H1 (cell line): ENCODE data around the gene SULT6B1. TPM values are rescaled to one million over a fixed set of nuclear protein-coding genes. Genes with fewer than 3 reads are reported as not detected.

ENCODE experiments used
- KDM1A ChIP-seq: fragments of 200-600, 300-600 bp; sonication (generic); IDR thresholded peaks from 2 replicates; pipeline ENCODE4 v1.7.1; 2016; ENCODE audit warnings: mild to moderate bottlenecking, low read length, borderline replicate concordance
- SAP30 ChIP-seq: fragments of 300-600 bp; sonication (generic); IDR thresholded peaks from 2 replicates; pipeline ENCODE4 v1.7.1; 2012; ENCODE audit warnings: low read length, moderate library complexity, mild to moderate bottlenecking, inconsistent platforms; ENCODE audit not compliant: insufficient read depth, insufficient replicate concordance
- TAF7 ChIP-seq: optimal IDR thresholded peaks from 2 replicates; pipeline ENCODE3; 2011; ENCODE audit warnings: low read depth, mild to moderate bottlenecking, inconsistent platforms, low read length, moderate library complexity, borderline replicate concordance
- polyA plus RNA-seq, 7 experiments: library from polyadenylated mRNA; depleted of rRNA in 3 of 7; stranded (reverse) in 5 of 7; unstranded in 2 of 7; fragments of >200 nt in 5 of 7; fragments of 200-250 nt in 2 of 7; gene quantifications; 1 replicate in 5 of 7; 2 replicates in 1 of 7; 4 replicates in 1 of 7; pipeline versions ENCODE4 v1.2.1 to v1.2.3, GENCODE V29; 2011 to 2013; ENCODE audit warnings: missing spikeins in 2 of 7, mixed read lengths in 2 of 7
- total RNA-seq: library from RNA; stranded (reverse); fragmentation: NEBNext Ultra II Directional; extraction: Animal tissue kit (Norgen Biotek cat#: 25700); gene quantifications from 2 replicates; pipeline ENCODE4 v1.2.1, GENCODE V29; 2021
- TF ChIP-seq, protein P1 (sequence below): fragments of 300-600 bp; sonication (generic); IDR thresholded peaks from 2 replicates; pipeline ENCODE4 v1.7.1; 2012; ENCODE audit warnings: low read length, moderate library complexity, mild to moderate bottlenecking, inconsistent platforms; ENCODE audit not compliant: insufficient replicate concordance

The SULT6B1 gene
- total and polyA plus RNA-seq, 2 of the 8 experiments (the other 6 are each of a cell fraction or from before 2014, with no cell fraction given): not detected

DNA sequence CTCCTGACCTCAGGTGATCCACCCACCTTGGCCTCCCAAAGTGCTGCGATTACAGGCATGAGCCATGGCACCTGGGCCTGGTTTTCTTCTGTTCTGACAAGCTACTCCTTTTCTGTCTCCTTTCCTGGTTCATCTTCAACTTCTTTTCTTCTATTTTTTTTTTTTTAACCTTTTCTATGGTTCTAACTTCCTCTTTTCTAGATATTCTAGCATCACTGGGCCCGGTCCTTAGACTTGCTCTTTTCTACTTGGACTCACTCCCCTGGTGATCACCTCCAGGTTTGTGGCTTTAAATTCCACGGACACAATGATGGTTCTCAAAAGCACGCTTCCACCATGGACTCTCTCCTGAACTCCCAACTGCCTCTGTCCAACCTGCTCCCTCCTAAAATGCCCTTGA, 33.7 kb downstream of the SULT6B1 start (continued):
- TF ChIP-seq, protein P1, sequence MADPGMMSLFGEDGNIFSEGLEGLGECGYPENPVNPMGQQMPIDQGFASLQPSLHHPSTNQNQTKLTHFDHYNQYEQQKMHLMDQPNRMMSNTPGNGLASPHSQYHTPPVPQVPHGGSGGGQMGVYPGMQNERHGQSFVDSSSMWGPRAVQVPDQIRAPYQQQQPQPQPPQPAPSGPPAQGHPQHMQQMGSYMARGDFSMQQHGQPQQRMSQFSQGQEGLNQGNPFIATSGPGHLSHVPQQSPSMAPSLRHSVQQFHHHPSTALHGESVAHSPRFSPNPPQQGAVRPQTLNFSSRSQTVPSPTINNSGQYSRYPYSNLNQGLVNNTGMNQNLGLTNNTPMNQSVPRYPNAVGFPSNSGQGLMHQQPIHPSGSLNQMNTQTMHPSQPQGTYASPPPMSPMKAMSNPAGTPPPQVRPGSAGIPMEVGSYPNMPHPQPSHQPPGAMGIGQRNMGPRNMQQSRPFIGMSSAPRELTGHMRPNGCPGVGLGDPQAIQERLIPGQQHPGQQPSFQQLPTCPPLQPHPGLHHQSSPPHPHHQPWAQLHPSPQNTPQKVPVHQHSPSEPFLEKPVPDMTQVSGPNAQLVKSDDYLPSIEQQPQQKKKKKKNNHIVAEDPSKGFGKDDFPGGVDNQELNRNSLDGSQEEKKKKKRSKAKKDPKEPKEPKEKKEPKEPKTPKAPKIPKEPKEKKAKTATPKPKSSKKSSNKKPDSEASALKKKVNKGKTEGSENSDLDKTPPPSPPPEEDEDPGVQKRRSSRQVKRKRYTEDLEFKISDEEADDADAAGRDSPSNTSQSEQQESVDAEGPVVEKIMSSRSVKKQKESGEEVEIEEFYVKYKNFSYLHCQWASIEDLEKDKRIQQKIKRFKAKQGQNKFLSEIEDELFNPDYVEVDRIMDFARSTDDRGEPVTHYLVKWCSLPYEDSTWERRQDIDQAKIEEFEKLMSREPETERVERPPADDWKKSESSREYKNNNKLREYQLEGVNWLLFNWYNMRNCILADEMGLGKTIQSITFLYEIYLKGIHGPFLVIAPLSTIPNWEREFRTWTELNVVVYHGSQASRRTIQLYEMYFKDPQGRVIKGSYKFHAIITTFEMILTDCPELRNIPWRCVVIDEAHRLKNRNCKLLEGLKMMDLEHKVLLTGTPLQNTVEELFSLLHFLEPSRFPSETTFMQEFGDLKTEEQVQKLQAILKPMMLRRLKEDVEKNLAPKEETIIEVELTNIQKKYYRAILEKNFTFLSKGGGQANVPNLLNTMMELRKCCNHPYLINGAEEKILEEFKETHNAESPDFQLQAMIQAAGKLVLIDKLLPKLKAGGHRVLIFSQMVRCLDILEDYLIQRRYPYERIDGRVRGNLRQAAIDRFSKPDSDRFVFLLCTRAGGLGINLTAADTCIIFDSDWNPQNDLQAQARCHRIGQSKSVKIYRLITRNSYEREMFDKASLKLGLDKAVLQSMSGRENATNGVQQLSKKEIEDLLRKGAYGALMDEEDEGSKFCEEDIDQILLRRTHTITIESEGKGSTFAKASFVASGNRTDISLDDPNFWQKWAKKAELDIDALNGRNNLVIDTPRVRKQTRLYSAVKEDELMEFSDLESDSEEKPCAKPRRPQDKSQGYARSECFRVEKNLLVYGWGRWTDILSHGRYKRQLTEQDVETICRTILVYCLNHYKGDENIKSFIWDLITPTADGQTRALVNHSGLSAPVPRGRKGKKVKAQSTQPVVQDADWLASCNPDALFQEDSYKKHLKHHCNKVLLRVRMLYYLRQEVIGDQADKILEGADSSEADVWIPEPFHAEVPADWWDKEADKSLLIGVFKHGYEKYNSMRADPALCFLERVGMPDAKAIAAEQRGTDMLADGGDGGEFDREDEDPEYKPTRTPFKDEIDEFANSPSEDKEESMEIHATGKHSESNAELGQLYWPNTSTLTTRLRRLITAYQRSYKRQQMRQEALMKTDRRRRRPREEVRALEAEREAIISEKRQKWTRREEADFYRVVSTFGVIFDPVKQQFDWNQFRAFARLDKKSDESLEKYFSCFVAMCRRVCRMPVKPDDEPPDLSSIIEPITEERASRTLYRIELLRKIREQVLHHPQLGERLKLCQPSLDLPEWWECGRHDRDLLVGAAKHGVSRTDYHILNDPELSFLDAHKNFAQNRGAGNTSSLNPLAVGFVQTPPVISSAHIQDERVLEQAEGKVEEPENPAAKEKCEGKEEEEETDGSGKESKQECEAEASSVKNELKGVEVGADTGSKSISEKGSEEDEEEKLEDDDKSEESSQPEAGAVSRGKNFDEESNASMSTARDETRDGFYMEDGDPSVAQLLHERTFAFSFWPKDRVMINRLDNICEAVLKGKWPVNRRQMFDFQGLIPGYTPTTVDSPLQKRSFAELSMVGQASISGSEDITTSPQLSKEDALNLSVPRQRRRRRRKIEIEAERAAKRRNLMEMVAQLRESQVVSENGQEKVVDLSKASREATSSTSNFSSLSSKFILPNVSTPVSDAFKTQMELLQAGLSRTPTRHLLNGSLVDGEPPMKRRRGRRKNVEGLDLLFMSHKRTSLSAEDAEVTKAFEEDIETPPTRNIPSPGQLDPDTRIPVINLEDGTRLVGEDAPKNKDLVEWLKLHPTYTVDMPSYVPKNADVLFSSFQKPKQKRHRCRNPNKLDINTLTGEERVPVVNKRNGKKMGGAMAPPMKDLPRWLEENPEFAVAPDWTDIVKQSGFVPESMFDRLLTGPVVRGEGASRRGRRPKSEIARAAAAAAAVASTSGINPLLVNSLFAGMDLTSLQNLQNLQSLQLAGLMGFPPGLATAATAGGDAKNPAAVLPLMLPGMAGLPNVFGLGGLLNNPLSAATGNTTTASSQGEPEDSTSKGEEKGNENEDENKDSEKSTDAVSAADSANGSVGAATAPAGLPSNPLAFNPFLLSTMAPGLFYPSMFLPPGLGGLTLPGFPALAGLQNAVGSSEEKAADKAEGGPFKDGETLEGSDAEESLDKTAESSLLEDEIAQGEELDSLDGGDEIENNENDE: no peak
- no peak for TF ChIP-seq KDM1A
- TF ChIP-seq SAP30: no peak
- no peak for TF ChIP-seq TAF7
